A549 (cell line): ENCODE measurements around the gene TSSK3.

Experiments used
- CEBPB ChIP-seq, 2 experiments: fragments of >200 bp in 1 of 2; sonication (Bioruptor Twin) in 1 of 2; formaldehyde crosslinking in 1 of 2; IDR thresholded peaks; 2 replicates each; pipeline ENCODE4 v1.6.1; 2012 to 2016
- CTCF ChIP-seq: fragments of >200 bp; sonication (Bioruptor Twin); formaldehyde crosslinking; IDR thresholded peaks from 3 replicates; pipeline ENCODE4 v1.5.1; 2016
- ESRRA ChIP-seq: fragments of 150-350 bp; IDR thresholded peaks from 2 replicates; pipeline ENCODE4 v1.6.1; 2014; ENCODE audit warnings: mild to moderate bottlenecking, low read length, borderline replicate concordance
- NPAS2 ChIP-seq: fragments of 250-450 bp; sonication (Bioruptor Pico); IDR thresholded peaks from 2 replicates; pipeline ENCODE4 v1.8.0; 2022; ENCODE audit warnings: mild to moderate bottlenecking, moderate library complexity, borderline replicate concordance
- NR3C1 ChIP-seq: fragments of >200 bp; sonication (Bioruptor Twin); formaldehyde crosslinking; IDR thresholded peaks from 3 replicates; pipeline ENCODE4 v1.6.1; 2017
- PBX3 ChIP-seq: IDR thresholded peaks from 2 replicates; pipeline ENCODE4 v1.6.1; 2012
- PHF8 ChIP-seq: fragments of 200-600 bp; sonication (generic); IDR thresholded peaks from 2 replicates; pipeline ENCODE4 v1.6.1; 2016; ENCODE audit warnings: low read depth, mild to moderate bottlenecking, antibody characterized with exemption, moderate library complexity, borderline replicate concordance
- TP53 ChIP-seq: fragments of 250-450 bp; sonication (Bioruptor Pico); IDR thresholded peaks from 2 replicates; pipeline ENCODE4 v1.5.0; 2021; ENCODE audit warnings: mild to moderate bottlenecking, moderate library complexity

- TF ChIP-seq PHF8 (no peak), NR3C1 (no peak), CTCF (no peak), NPAS2 (CRISPR knock-in tag) (no peak), ESRRA (no peak), TP53 (CRISPR knock-in tag) (no peak), PBX3 (no peak), CEBPB (IDR thresholded peaks at IDR 0.05) (no peak)
These were observed 13.9 kb downstream of the TSSK3 start for GRCh38 chr1:32376199-32376598.
